ENCODE results near the gene PDE4D. TPM values are rescaled to one million over a fixed set of nuclear protein-coding genes. Genes with fewer than 3 reads are reported as not detected.

The PDE4D gene
- total RNA-seq, 1 experiment from 2014 or later: 2.1 TPM

DNA sequence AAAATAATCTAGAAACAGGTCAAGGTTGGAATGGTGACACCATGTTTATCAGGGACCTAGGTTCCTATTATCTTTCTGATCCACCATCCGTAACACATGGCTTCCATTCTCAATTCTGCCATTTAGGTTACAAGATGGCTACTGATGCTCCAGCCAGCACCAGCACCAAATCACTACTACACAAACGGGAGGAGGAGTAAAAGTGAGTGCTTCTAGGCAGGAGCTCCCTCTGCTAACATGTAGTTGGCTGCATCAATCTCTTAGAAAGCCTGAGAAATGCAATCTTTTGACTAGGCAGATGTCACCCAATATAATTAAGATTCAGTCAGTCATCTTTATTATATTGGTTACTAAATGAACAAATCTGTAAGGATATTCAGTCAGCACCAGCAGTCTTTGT lies 794.8 kb downstream of the PDE4D start:
- Histone ChIP-seq H3K4me1 (ENCODE audit: insufficient read depth, low read length) (no peaks in the 10 kb centered on the region), H4K91ac (ENCODE audit: insufficient read length, low read depth, low read length) (no peak overlapping the region), H3K4me2 (ENCODE audit: insufficient read depth, insufficient read length, low read length) (no peak overlapping the region), H3K23me2 (ENCODE audit: insufficient read length, low read depth, low read length, poor library complexity, severe bottlenecking) (no peaks in the 10 kb centered on the region), H3K56ac (ENCODE audit: insufficient read length, low read depth, low read length) (no peak overlapping the region), H3K14ac (ENCODE audit: insufficient read depth, low read length) (no peak overlapping the region), H3T11ph (ENCODE audit: low read length) (no peak overlapping the region), H3K27me3 (ENCODE audit: insufficient read depth, low read length) (no peaks in the 10 kb centered on the region), H3K27ac (ENCODE audit: insufficient read length, low read depth, low read length) (no peak overlapping the region), H3K18ac (ENCODE audit: insufficient read length, low read depth, low read length) (no peak overlapping the region), H2BK20ac (ENCODE audit: low read depth, low read length, poor library complexity, severe bottlenecking) (no peak overlapping the region), H2AK5ac (ENCODE audit: insufficient read length, low read length) (no peak overlapping the region), H2BK5ac (ENCODE audit: insufficient read length, low read length) (no peak overlapping the region), H3K9ac (ENCODE audit: extremely low read depth, insufficient read length, low read length) (no peak overlapping the region), H3K79me1 (ENCODE audit: insufficient read depth, low read depth, low read length, poor library complexity, severe bottlenecking) (no peaks in the 10 kb centered on the region), H2BK12ac (ENCODE audit: insufficient read length, low read depth, low read length) (no peak overlapping the region), H2AFZ (ENCODE audit: low read length) (no peak overlapping the region), H3K23ac (ENCODE audit: insufficient read length, low read depth, low read length) (no peak overlapping the region), H2BK120ac (ENCODE audit: low read depth, low read length, poor library complexity, severe bottlenecking) (no peak overlapping the region), H3K4ac (ENCODE audit: low read depth, low read length) (no peak overlapping the region), H4K20me1 (ENCODE audit: control insufficient read depth, insufficient read depth, insufficient read length) (no peaks in the 10 kb centered on the region), H3K9me3 (ENCODE audit: control insufficient read depth, low read depth, low read length) (no peaks in the 10 kb centered on the region), H4K8ac (replicated peaks; ENCODE audit: insufficient read length, low read depth, low read length) (no peak overlapping the region), H2BK15ac (ENCODE audit: low read depth, low read length) (no peak overlapping the region), H4K5ac (ENCODE audit: insufficient read length, low read depth, low read length) (no peak overlapping the region), H3K79me2 (ENCODE audit: insufficient read depth, low read length) (no peaks in the 10 kb centered on the region)
- Mint-ChIP-seq H3K27me3 (ENCODE audit: low read depth) (no peaks in the 10 kb centered on the region), H3K36me3 (ENCODE audit: insufficient read depth in 1 of 3, low read depth in 3 of 3) (no peaks in the 10 kb centered on the region), H3K4me1 (no peaks in the 10 kb centered on the region), H3K27ac (no peak overlapping the region), H3K9me3 (no peaks in the 10 kb centered on the region), H3K4me3 (no peak overlapping the region)
- WGBS (ENCODE audit: extremely low coverage, insufficient read length, low lambda C conversion rate): no CpG with 5 or more reads among the region's 2 CpGs
- no peak for DNase-seq
- TF ChIP-seq CTCF (conservative IDR thresholded peaks at IDR 0.05): no peak
